ENCODE results near the gene NOP56. TPM values are rescaled to one million over a fixed set of nuclear protein-coding genes. Genes with fewer than 3 reads are reported as not detected.
"Not testable (repeated sequence)": the region's sequence is repeated elsewhere in the genome, so short reads cannot be mapped to it uniquely, and the experiment has no call there.

The NOP56 gene
- polyA plus RNA-seq, 1 donor, result 153 TPM

DNA sequence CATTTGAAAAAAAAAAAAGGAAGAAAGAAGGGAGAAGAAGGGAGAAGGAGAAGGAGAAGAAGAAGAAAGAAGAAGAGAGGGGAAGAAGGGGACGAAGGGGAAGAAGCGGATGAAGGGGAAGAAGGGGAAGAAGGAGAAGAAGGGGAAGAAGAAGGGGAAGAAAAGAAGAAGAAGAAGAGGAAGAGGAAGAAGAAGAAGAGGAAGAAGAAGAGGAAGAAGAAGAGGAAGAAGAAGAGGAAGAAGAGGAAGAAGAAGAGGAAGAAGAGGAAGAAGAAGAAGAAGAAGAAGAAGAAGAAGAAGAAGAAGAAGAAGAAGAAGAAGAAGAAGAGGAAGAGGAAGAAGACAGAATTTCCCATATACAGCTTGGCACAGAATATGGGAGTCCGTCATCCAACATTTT lies 29.6 kb downstream of the NOP56 start:
- not testable (repeated sequence) for DNase-seq (ENCODE audit: low read depth)

DNA sequence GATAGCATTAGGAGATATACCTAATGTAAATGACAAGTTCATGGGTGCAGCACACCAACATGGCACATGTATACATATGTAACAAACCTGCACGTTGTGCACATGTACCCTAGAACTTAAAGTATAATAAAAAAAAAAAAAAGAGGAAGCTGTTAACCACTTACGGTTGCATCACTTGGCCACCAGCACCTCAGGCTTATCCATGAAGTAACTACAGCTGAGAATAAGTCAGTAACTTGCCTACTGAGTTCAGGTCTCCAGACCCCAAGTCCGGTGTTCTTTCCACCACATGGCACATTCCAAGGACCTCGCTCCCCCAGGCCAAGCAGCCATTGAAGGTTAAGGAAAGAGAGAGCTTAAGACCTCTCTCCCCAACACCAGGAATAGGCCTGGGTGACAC lies 32.4 kb downstream of the NOP56 start:
- DNase-seq (ENCODE audit: low read depth), result not testable (repeated sequence)

DNA sequence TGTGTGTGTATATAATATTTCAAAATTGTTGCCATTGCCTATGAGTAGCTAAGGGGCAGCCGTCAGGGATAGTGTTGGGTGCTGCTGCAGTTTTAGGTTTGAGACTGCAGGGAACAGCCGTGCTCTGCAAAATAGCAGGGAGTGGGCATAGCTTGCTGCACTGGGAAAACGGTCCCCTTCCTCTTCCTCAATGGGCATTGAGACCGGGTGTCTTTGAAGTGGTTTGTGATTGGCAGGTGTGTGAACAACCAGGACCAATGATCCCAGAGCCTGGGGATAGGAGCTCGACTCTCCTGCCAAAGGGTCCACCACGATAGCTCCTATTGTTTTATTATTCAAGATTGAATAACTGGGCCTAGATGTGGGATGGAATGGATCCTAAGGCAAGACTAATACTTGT lies 35.1 kb downstream of the NOP56 start:
- no peak for DNase-seq (ENCODE audit: low read depth)

- DNase-seq (ENCODE audit: low read depth), result no peak
These were observed 35.7 kb downstream of the NOP56 start for GRCh38 chr20:2688041-2688591.

DNA sequence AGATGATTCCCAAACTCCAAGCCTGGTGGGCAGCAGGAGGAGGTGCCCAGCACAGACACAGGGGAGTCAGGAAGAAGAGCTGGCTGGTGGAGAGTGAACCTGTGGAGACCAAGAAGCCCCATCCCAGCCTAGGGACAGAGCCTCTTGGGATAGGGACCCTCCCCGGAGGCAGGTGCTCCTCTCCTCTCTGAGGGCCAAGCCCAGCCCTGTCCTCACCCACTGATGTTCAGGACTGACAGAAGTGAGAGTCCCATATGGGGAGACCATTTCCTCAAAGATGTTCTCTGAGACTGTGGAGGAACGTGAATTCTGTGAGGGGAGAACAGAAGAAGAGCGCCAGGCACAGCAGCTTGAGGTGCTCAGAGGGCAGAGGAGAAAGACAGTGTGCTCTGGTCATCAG lies 37.8 kb downstream of the NOP56 start:
- no peak for DNase-seq (ENCODE audit: low read depth)

GRCh38 chr20:2690718-2691117 lies 38.3 kb downstream of the NOP56 start:
- no peak for DNase-seq (ENCODE audit: low read depth)

- DNase-seq (ENCODE audit: low read depth), result no peak
These were observed 38.7 kb downstream of the NOP56 start for GRCh38 chr20:2691127-2691526.

GRCh38 chr20:2691663-2692035 lies 39.2 kb downstream of the NOP56 start:
- DNase-seq (ENCODE audit: low read depth), result no peak

GRCh38 chr20:2692036-2692885 lies 39.8 kb downstream of the NOP56 start, which contains the start of gene EBF4:
Gene EBF4 (plus strand): TSS chr20:2692780. CDS start chr20:2693646, 866 bp downstream.
- no peak for DNase-seq (ENCODE audit: low read depth)

DNA sequence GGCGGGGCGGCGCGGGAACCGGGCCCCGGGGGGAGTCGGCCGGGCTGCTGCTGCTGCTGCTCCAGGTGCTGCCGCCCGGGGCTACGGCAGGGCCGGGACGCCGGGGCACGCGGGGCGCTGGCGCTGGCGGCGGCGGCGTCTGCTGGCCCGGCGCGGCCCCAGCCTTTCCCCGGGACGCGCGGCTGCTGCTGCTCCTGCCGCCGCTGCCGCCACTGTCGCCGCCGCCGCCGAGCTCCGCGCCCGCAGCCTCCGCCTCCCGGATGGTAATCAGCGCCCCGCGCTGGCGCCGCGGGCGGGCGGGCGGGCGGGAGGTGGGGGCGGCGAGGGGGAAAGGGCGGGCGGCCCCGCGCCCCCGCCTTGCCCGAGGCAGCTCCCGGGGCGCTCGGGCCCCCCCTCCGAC lies 40.5 kb downstream of the NOP56 start:
- DNase-seq (ENCODE audit: low read depth), result no peak

- no peak for DNase-seq (ENCODE audit: low read depth)
These were observed 41.0 kb downstream of the NOP56 start for GRCh38 chr20:2693286-2694007.

DNA sequence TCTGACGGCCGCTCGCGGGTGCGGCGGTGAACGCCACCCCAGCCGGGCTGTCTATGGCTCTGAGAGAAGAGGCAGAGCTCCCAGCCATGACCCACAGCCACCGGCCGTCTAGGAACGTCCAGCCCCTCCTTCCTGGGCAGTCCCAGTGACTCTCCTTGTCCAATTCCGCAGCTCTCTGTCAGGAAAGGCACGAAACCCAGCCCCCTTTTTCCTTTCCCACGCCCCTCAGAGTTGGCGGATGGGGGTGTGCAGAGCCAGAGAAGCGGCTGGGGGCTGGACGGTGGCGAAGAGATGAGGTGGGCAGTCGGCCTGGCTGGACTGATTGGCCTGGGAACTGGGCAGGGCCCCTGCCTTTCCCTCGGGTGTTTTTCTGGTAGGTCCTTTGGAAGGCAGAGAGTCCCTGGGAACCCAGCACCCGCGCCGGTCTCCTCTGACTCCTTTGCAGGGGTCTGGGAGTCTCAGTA lies 41.6 kb downstream of the NOP56 start:
- no peak for DNase-seq (ENCODE audit: low read depth)

DNA sequence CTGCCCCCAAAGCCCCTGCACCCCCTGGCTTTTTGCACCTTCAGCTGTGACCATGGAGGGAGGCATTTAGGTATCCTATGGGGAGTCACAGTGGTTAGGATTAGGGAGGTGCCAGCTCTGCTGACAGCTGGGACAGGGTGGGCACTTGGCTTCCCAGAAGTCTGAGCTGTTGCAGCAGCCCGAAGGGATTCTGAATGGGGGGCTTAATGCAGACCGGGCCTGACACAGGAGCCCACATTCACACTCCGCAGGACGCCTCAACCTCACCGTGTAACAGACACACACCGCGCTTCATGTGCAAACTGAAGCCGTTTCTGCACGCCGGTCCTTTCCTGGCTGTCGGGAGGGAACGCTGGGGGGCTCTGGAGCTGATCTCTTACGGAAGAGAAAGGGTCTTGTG lies 42.1 kb downstream of the NOP56 start:
- no peak for DNase-seq (ENCODE audit: low read depth)

DNA sequence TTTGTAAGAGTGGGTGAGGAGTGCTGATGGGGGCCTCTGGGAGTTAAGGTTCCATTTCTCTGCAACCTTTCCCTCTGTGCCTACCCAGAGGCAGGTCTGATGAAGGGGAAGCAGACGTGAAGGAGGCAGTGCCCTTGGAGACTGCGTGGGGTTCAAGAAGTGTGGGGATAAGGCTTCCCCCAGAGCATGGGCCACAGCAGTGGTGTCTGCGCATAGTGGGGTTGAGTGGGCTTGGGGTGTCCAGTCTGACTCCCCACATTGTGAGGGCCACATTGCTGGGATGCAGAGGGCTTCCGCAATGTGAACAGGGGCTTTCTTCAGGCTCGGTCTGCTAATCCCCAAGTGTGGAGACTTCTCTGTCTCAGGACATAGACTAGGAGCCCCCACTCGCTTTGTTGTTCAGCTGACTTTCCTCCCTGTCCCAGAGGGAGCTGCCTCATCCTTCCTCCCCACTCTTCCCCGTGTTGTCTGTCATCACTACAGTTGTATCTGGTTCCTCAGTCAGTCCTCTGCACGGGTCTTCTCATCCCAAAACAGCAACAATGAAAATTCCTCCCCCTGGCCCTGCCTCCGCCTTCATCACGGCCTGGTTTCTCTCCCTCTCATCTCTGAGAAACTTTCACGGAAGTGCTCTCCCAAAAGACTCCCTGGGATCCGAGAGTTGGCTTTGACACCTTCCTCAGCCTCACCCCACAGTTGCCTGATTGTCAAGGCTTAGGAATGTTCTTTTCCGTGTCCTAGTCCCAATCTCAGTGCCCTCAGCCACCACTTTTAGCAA lies 43.0 kb downstream of the NOP56 start:
- DNase-seq (ENCODE audit: low read depth), result no peak

DNA sequence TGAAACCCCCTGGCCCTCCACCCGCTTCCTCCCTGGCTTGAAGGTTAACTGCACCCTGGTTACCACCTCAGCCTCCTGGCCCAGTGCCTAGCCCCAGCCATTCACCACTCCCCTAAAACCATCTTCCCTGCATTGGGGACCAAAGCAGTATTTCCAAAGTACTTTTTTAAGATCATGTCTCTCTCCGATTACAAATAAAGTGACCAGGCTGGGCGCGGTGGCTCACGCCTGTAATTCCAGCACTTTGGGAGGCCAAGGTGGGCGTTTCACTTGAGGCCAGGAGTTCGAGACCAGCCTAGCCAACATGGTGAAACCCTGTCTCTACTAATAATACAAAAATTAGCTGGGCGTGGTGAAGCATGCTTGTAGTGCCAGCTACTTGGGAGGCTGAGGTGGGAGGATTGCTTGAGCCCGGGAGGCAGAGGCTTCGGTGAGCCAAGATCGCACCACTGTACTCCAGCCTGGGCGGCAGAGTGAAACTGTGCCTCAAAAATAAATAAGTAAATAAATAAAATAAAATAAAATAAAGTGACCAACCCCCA lies 43.6 kb downstream of the NOP56 start:
- DNase-seq (ENCODE audit: low read depth), result not testable (repeated sequence)

- DNase-seq (ENCODE audit: low read depth), result no peak
These were observed 44.2 kb downstream of the NOP56 start for GRCh38 chr20:2696646-2697045.

DNA sequence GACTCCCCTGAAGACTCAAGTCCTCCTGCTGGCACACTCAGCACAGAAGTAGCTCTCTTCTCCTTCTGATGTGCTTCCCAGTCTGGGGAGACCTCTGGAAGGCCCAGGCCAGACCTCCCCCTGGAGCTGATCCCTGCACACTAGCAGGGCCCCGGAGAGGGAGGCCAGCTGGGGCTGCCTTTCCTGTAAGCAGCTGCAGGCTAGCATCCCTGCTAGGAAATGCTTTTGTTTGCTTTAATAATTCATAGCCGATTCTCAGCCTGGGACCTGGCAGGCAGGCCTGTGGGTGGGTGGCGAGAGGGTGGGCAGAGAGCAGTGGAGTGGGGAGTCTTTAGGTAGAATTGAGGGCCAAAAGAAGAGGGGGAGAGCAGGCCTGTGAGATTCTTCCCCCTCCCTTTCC lies 45.3 kb downstream of the NOP56 start:
- DNase-seq (ENCODE audit: low read depth), result no peak

GRCh38 chr20:2698186-2698817 lies 45.9 kb downstream of the NOP56 start:
- no peak for DNase-seq (ENCODE audit: low read depth)

- DNase-seq (ENCODE audit: low read depth), result no peak
These were observed 46.5 kb downstream of the NOP56 start for GRCh38 chr20:2698912-2699311.

DNA sequence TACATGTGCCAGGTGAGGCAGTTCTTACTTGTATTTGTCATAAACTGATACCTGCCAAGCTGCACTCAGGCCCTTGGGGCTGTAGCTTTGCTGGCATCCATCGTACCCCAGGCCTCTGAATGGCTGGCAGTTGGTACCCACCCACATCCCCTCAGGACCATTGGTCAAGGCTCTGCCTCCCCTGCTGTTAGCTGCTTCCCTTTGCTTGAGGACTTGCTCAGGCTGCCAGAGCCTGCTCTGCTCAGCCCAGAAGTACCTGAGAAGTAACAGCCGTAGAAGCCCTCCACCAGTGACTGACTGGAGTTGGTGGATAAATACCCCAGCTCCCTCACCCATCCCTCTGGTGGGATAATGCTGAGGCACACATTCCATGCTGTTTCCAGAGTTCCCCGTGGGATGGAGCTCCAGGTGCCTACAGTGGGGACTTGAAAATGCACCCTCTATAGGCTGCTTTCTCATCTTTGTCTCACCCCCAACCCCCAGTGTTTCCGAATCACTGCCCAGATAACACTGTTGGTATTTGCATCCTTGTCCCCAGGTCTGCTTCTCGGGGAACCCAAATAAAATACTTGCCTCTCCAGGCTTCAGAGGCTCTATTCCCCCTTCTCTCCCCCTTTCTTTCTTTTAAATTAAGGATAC lies 47.5 kb downstream of the NOP56 start:
- DNase-seq (ENCODE audit: low read depth), result no peak

Measured in forelimb muscle (tissue), 1 donor.